ENCODE results near the gene UBL4A.

Gene UBL4A

GRCh38 chrX:154437971-154438893, 48.2 kb downstream of the UBL4A start:
- no peak for DNase-seq (ENCODE audit: low read depth)

- DNase-seq (ENCODE audit: low read depth) = peak; percentile 38
Observed at GRCh38 chrX:154436983-154437752, 49.2 kb downstream of the UBL4A start, which contains the start of gene GDI1. Gene GDI1, plus strand, starts transcription at chrX:154437154. Its CDS starts 101 bp downstream, at chrX:154437255.

GRCh38 chrX:154436374-154436982, 49.9 kb downstream of the UBL4A start:
- DNase-seq (ENCODE audit: low read depth) = no peak

GRCh38 chrX:154435171-154435733, 51.2 kb downstream of the UBL4A start:
- no peak for DNase-seq (ENCODE audit: low read depth)

- no peak for DNase-seq (ENCODE audit: low read depth)
Observed at GRCh38 chrX:154434394-154435168, 51.8 kb downstream of the UBL4A start.

Data from iris pigment epithelial cell (primary cell).